Natural killer cell (primary cell): ENCODE measurements around the gene HMGCLL1. TPM values are rescaled to one million over a fixed set of nuclear protein-coding genes. Genes with fewer than 3 reads are reported as not detected.

Experiments used
- ATAC-seq, 3 donors: fragments of 150-1000 bp in 2 of 3; fragments of 200-7000 bp in 1 of 3; cut with Tn5 transposase; 1 replicate in 1 of 3; 2 replicates in 2 of 3; pipeline ENCODE4 v1.10.0; 2021; ENCODE audit warnings: mild to moderate bottlenecking in 2 of 3, moderate library complexity in 2 of 3
- DNase-seq, 2 donors: peaks; one replicate each; pipeline versions ENCODE4 v3.0.0 to v3.0.0-alpha.2; 2013 to 2021; ENCODE audit warnings: mixed read lengths in 1 of 2
- H3K27ac ChIP-seq: one replicate; pipeline ENCODE4 v1.5.1; 2013; ENCODE audit warnings: mild to moderate bottlenecking, low read length
- H3K27me3 ChIP-seq: one replicate; pipeline ENCODE4 v1.6.1; 2013; ENCODE audit warnings: low read length; ENCODE audit not compliant: control insufficient read depth, insufficient read depth
- H3K36me3 ChIP-seq: one replicate; pipeline ENCODE4 v1.6.1; 2013; ENCODE audit warnings: low read length; ENCODE audit not compliant: control insufficient read depth, insufficient read depth
- H3K4me1 ChIP-seq: one replicate; pipeline ENCODE4 v1.6.1; 2013; ENCODE audit warnings: low read length; ENCODE audit not compliant: control insufficient read depth, insufficient read depth
- H3K4me3 ChIP-seq: one replicate; pipeline ENCODE4 v1.5.1; 2013; ENCODE audit warnings: low read length
- H3K9me3 ChIP-seq: one replicate; pipeline ENCODE4 v1.6.1; 2013; ENCODE audit warnings: low read length; ENCODE audit not compliant: control insufficient read depth, insufficient read depth
- H3K27ac Mint-ChIP-seq, 2 donors: one replicate each; pipeline ENCODE4 v1.8.0; 2022; ENCODE audit warnings: mild to moderate bottlenecking in 2 of 2, mixed read lengths in 2 of 2, moderate library complexity in 1 of 2
- H3K27me3 Mint-ChIP-seq, 2 donors: one replicate each; pipeline ENCODE4 v1.8.0; 2022; ENCODE audit warnings: low read depth in 2 of 2, mixed read lengths in 2 of 2
- H3K36me3 Mint-ChIP-seq: one replicate; pipeline ENCODE4 v1.8.0; 2022; ENCODE audit warnings: mixed read lengths
- H3K4me1 Mint-ChIP-seq, 2 donors: one replicate each; pipeline ENCODE4 v1.8.0; 2022; ENCODE audit warnings: mixed read lengths in 2 of 2
- H3K4me3 Mint-ChIP-seq: one replicate; pipeline ENCODE4 v1.8.0; 2022; ENCODE audit warnings: mild to moderate bottlenecking, moderate library complexity, mixed read lengths
- H3K9me3 Mint-ChIP-seq, 2 donors: one replicate each; pipeline ENCODE4 v1.8.0; 2022; ENCODE audit warnings: mixed read lengths in 2 of 2
- CTCF ChIP-seq: fragments of 200-600 bp; IDR thresholded peaks from one replicate; pipeline ENCODE4 v1.8.0; 2022; ENCODE audit warnings: antibody characterized with exemption
- WGBS: methylation state at CpG from one replicate; pipeline ENCODE4 v1.1.7; 2013; ENCODE audit warnings: missing lambda C conversion rate; ENCODE audit not compliant: insufficient coverage; 5-methylcytosine and 5-hydroxymethylcytosine counted together
- intact Hi-C: fragments of 100-400 bp; cut with micrococcal nuclease; formaldehyde crosslinking; loops from one replicate; pipeline ENCODE4 v1.14.2; 2022
- total RNA-seq, 4 donors: library from RNA; stranded (reverse); fragments of 120-200 nt in 1 of 4; gene quantifications; one replicate each; pipeline versions ENCODE4 v1.2.3 to v1.2.4, GENCODE V29; 2013 to 2022

Gene HMGCLL1
- total RNA-seq, 3 donors from 2014 or later (not counting 1 experiment from before 2014, with no cell fraction given), result not detected

DNA sequence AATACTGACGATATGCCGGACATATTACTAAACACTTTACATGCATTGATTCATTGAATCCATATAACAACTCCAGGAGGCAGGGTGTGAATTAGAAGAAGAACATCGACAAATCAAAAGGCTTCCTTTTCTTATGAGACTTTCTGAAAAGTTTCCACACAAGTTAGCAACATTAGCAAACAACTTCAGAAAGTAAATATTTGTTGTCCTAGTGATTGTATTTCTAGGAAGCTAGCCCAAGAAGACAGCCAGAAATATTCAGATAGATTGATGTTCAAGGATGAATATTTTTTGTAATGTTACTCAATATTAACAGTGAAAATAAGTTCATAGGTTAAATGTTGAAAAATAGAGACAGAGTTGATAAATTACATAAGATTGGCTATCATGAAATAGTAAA is 131.1 kb downstream of the HMGCLL1 start:
- WGBS, result 89% methylated on average over 2 of the region's 3 CpGs
- no peaks in the 10 kb centered on the region for H3K4me1 Mint-ChIP-seq

DNA sequence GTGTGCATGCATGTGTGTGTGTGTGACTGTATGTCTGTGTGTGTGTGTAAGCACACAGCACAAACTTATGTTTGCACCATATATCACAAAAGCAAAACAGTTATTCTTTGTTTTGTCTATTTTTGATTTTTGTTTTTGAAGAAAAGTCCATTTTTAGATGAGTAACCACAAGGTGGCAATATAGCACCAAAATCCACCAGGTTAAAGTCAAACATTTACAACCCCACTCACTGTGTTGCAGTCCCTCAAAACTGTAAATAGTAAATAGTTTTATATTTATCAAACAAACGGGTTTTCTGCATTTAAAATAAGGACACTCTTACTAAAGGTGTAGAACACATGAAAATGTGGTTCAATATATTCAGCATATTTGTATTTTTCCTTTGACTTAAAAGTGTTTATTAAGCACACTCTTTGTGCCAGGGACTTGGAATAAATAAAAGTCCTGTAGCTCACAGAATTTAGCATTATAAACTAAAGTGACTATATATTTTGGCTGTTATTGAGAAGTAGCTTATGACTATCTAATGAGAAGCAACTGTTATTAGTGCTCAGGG is 133.3 kb downstream of the HMGCLL1 start:
- intact Hi-C loops, result no loop called here
- peaks cover 3 to 6% of the 10 kb centered on the region in 2 donors for H3K9me3 Mint-ChIP-seq
- DNase-seq, result no peak
- no peaks in the 10 kb centered on the region for H3K4me1 ChIP-seq
- H3K4me3 ChIP-seq, result no peak overlapping the region
- WGBS, result no CpG with 5 or more reads among the region's 1 CpG
- no peak overlapping the region for H3K27ac Mint-ChIP-seq
- no peak overlapping the region for H3K4me3 Mint-ChIP-seq
- no peak for ATAC-seq
- no peak overlapping the region for H3K27ac ChIP-seq
- no peak for TF ChIP-seq CTCF
- no peaks in the 10 kb centered on the region for H3K27me3 Mint-ChIP-seq
- no peaks in the 10 kb centered on the region for H3K36me3 ChIP-seq
- no peaks in the 10 kb centered on the region for H3K27me3 ChIP-seq
- H3K4me1 Mint-ChIP-seq, result no peaks in the 10 kb centered on the region
- H3K36me3 Mint-ChIP-seq, result no peaks in the 10 kb centered on the region
- H3K9me3 ChIP-seq, result no peaks in the 10 kb centered on the region

More for the DNA sequence above, 131.1 kb downstream of the HMGCLL1 start:
- intact Hi-C loops, result no loop called here
- ATAC-seq (no peak), DNase-seq (no peak)
- Mint-ChIP-seq H3K27ac (no peak overlapping the region), H3K36me3 (no peaks in the 10 kb centered on the region), H3K9me3 (peaks cover 3% of the 10 kb centered on the region in 2 donors), H3K27me3 (no peaks in the 10 kb centered on the region), H3K4me3 (no peak overlapping the region)
- Histone ChIP-seq H3K4me3 (no peak overlapping the region), H3K27ac (no peak overlapping the region), H3K4me1 (no peaks in the 10 kb centered on the region), H3K9me3 (no peaks in the 10 kb centered on the region), H3K27me3 (no peaks in the 10 kb centered on the region), H3K36me3 (no peaks in the 10 kb centered on the region)
- TF ChIP-seq CTCF, result no peak

- H3K9me3 ChIP-seq, result no peaks in the 10 kb centered on the region
- Mint-ChIP-seq H3K27me3 (no peaks in the 10 kb centered on the region), H3K4me3 (no peak overlapping the region), H3K27ac (no peak overlapping the region), H3K4me1 (no peaks in the 10 kb centered on the region), H3K9me3 (peaks cover 0 to 3% of the 10 kb centered on the region in 2 donors), H3K36me3 (no peaks in the 10 kb centered on the region)
- no peak for TF ChIP-seq CTCF
- DNase-seq (no peak), ATAC-seq (no peak)
- intact Hi-C loops, result no loop called here
- 83% methylated on average over 4 of the region's 7 CpGs for WGBS
- no peaks in the 10 kb centered on the region for H3K4me1 ChIP-seq
- no peak overlapping the region for H3K27ac ChIP-seq
- H3K36me3 ChIP-seq, result no peaks in the 10 kb centered on the region
- H3K4me3 ChIP-seq, result no peak overlapping the region
- no peaks in the 10 kb centered on the region for H3K27me3 ChIP-seq
Observed at GRCh38 chr6:55443238-55444134, 135.5 kb downstream of the HMGCLL1 start.
